Stimulated activated CD4-positive, alpha-beta T cell treated with anti-CD3 and anti-CD28 coated beads, Interleukin-15, amount 100 ng/mL, for 24 hours (primary cell): ENCODE data around the gene ACTMAP.

Source experiments
- DNase-seq: peaks from one replicate; pipeline ENCODE4 v3.0.0-alpha.2; 2020

ACTMAP gene

GRCh38 chr19:40692212-40692551 lies 58.1 kb downstream of the ACTMAP start:
- DNase-seq, result no peak

GRCh38 chr19:40691421-40692211 lies 58.7 kb downstream of the ACTMAP start:
- peak; percentile 22 for DNase-seq
